H1 (cell line): ENCODE results near the gene MPPE1. TPM values are rescaled to one million over a fixed set of nuclear protein-coding genes. Genes with fewer than 3 reads are reported as not detected.

ENCODE experiments used
- CTCF ChIA-PET: fragments of 300-600 bp; sonication (Branson Sonifier 250); formaldehyde crosslinking; loops from one replicate; lab custom pipeline; 2021; ENCODE audit not compliant: partially characterized antibody; lab: Charles Lee
- POLR2A ChIA-PET: fragments of 300-600 bp; sonication (Branson Sonifier 250); formaldehyde crosslinking; loops from one replicate; lab custom pipeline; 2021; ENCODE audit warnings: inconsistent platforms; ENCODE audit not compliant: partially characterized antibody; lab: Charles Lee
- DNase-seq, 2 experiments: peaks; one replicate each; pipeline versions ENCODE4 v3.0.0 to v3.0.0-alpha.2; 2010 to 2022; ENCODE audit warnings: low spot score in 2 of 2, low read depth in 1 of 2, mixed read lengths in 1 of 2
- FAIRE-seq: peaks from 2 replicates; lab custom pipeline; 2011; peaks lifted over from hg19 to GRCh38; lab: Jason Lieb, UNC
- H2AFZ ChIP-seq: 2 replicates; pipeline ENCODE4 v1.8.1; 2012; ENCODE audit warnings: low read length, inconsistent platforms
- H2AK5ac ChIP-seq: 2 replicates; pipeline ENCODE4 v1.6.1; 2013; ENCODE audit warnings: low read depth, low read length
- H2BK120ac ChIP-seq: replicated peaks from 2 replicates; pipeline ENCODE3; 2013; ENCODE audit warnings: low read depth, low read length, inconsistent platforms
- H2BK12ac ChIP-seq: 2 replicates; pipeline ENCODE4 v1.6.1; 2013; ENCODE audit warnings: low read depth, low read length
- H2BK15ac ChIP-seq: 2 replicates; pipeline ENCODE4 v1.6.1; 2013; ENCODE audit warnings: low read length
- H2BK20ac ChIP-seq: 2 replicates; pipeline ENCODE4 v1.6.1; 2013; ENCODE audit warnings: low read length
- H2BK5ac ChIP-seq: 2 replicates; pipeline ENCODE4 v1.6.1; 2013; ENCODE audit warnings: low read depth, low read length
- H3K14ac ChIP-seq: 2 replicates; pipeline ENCODE4 v1.6.1; 2013; ENCODE audit warnings: inconsistent platforms; ENCODE audit not compliant: insufficient read length
- H3K18ac ChIP-seq: 2 replicates; pipeline ENCODE4 v1.6.1; 2013; ENCODE audit warnings: low read length; ENCODE audit errors: extremely low read depth
- H3K23ac ChIP-seq: 2 replicates; pipeline ENCODE4 v1.6.1; 2013; ENCODE audit warnings: inconsistent platforms; ENCODE audit not compliant: insufficient read length
- H3K23me2 ChIP-seq: 2 replicates; pipeline ENCODE4 v1.6.1; 2013; ENCODE audit warnings: low read depth, low read length
- H3K27ac ChIP-seq: 2 replicates; pipeline ENCODE4 v1.6.1; 2011; ENCODE audit warnings: low read depth, low read length, inconsistent platforms
- H3K27me3 ChIP-seq, 4 experiments: replicated peaks in 1 of 4; 1 replicate in 1 of 4; 2 replicates in 3 of 4; pipeline versions ENCODE4 v1.6.1 to v1.8.1; 2011 to 2013; ENCODE audit warnings: low read length in 3 of 4, mild to moderate bottlenecking in 3 of 4, inconsistent platforms in 2 of 4, mixed read lengths in 2 of 4, moderate library complexity in 1 of 4; ENCODE audit not compliant: control insufficient read depth in 3 of 4, insufficient read depth in 3 of 4; ENCODE audit errors: extremely low read depth in 1 of 4
- H3K36me3 ChIP-seq, 4 experiments: 2 replicates each; pipeline versions ENCODE4 v1.6.1 to v1.8.1; 2011 to 2013; ENCODE audit warnings: mild to moderate bottlenecking in 4 of 4, low read length in 3 of 4, moderate library complexity in 2 of 4, control low read depth in 1 of 4, inconsistent platforms in 1 of 4; ENCODE audit not compliant: insufficient read depth in 4 of 4, control insufficient read depth in 2 of 4
- H3K4ac ChIP-seq: replicated peaks from 2 replicates; pipeline ENCODE3; 2013; ENCODE audit warnings: low read length, low read depth, mixed read lengths, inconsistent platforms; ENCODE audit not compliant: insufficient read length
- H3K4me1 ChIP-seq, 4 experiments: replicated peaks in 1 of 4; 1 replicate in 1 of 4; 2 replicates in 3 of 4; pipeline versions ENCODE4 v1.6.1 to v1.8.1; 2011 to 2013; ENCODE audit warnings: low read length in 3 of 4, inconsistent platforms in 2 of 4, mixed read lengths in 1 of 4; ENCODE audit not compliant: insufficient read depth in 4 of 4, control insufficient read depth in 3 of 4
- H3K4me2 ChIP-seq, 2 experiments: 2 replicates each; pipeline versions ENCODE4 v1.6.1 to v1.8.1; 2011 to 2013; ENCODE audit warnings: low read depth in 2 of 2, low read length in 2 of 2, control low read depth in 1 of 2, inconsistent platforms in 1 of 2, mild to moderate bottlenecking in 1 of 2; ENCODE audit not compliant: insufficient read depth in 1 of 2
- H3K4me3 ChIP-seq, 4 experiments: fragments of 200-600, 300-600 bp in 1 of 4; sonication (generic), shearing (Covaris generic), sonication (Bioruptor Twin) in 1 of 4; 2 replicates each; pipeline versions ENCODE4 v1.5.1 to v1.8.1; 2011 to 2016; ENCODE audit warnings: low read length in 4 of 4, low read depth in 3 of 4, control low read depth in 2 of 4, inconsistent platforms in 2 of 4, mild to moderate bottlenecking in 2 of 4, mixed read lengths in 1 of 4, moderate library complexity in 1 of 4; ENCODE audit not compliant: insufficient read depth in 2 of 4; ENCODE audit errors: extremely low read depth in 1 of 4
- H3K56ac ChIP-seq: replicated peaks from 2 replicates; pipeline ENCODE3; 2013; ENCODE audit warnings: low read depth, mild to moderate bottlenecking, mixed read lengths, low read length, inconsistent platforms; ENCODE audit not compliant: insufficient read length
- H3K79me1 ChIP-seq: 2 replicates; pipeline ENCODE4 v1.6.1; 2013; ENCODE audit warnings: low read depth, low read length, control low read depth
- H3K79me2 ChIP-seq, 2 experiments: 2 replicates each; pipeline versions ENCODE4 v1.6.1 to v1.8.1; 2012 to 2013; ENCODE audit warnings: low read length in 2 of 2, mild to moderate bottlenecking in 2 of 2, inconsistent platforms in 1 of 2; ENCODE audit not compliant: insufficient read depth in 2 of 2, control insufficient read depth in 1 of 2
- H3K9ac ChIP-seq, 4 experiments: replicated peaks in 1 of 4; 1 replicate in 1 of 4; 2 replicates in 3 of 4; pipeline versions ENCODE4 v1.6.1 to v1.8.1; 2011 to 2013; ENCODE audit warnings: low read depth in 3 of 4, low read length in 3 of 4, control low read depth in 2 of 4, mild to moderate bottlenecking in 2 of 4, moderate library complexity in 2 of 4, inconsistent platforms in 1 of 4; ENCODE audit errors: extremely low read depth in 1 of 4
- H3K9me3 ChIP-seq, 2 experiments: 2 replicates each; pipeline versions ENCODE4 v1.6.1 to v1.8.1; 2012 to 2013; ENCODE audit warnings: mild to moderate bottlenecking in 2 of 2, moderate library complexity in 2 of 2, control low read depth in 1 of 2, inconsistent platforms in 1 of 2, low read depth in 1 of 2, low read length in 1 of 2, mixed read lengths in 1 of 2; ENCODE audit not compliant: insufficient read depth in 2 of 2
- H4K20me1 ChIP-seq, 2 experiments: replicated peaks in 1 of 2; 2 replicates each; pipeline versions ENCODE3 to v1.8.1; 2011 to 2013; ENCODE audit warnings: inconsistent platforms in 2 of 2, low read length in 2 of 2, mild to moderate bottlenecking in 1 of 2; ENCODE audit not compliant: insufficient read depth in 2 of 2, control insufficient read depth in 1 of 2
- H4K5ac ChIP-seq: 2 replicates; pipeline ENCODE4 v1.6.1; 2013; ENCODE audit warnings: low read length, low read depth, mixed read lengths, inconsistent platforms; ENCODE audit not compliant: insufficient read length
- H4K8ac ChIP-seq: 2 replicates; pipeline ENCODE4 v1.8.0; 2013; ENCODE audit warnings: mild to moderate bottlenecking, moderate library complexity, low read length, inconsistent platforms; ENCODE audit not compliant: insufficient read depth; ENCODE audit errors: extremely low read depth
- H4K91ac ChIP-seq: replicated peaks from 2 replicates; pipeline ENCODE3; 2013; ENCODE audit warnings: low read length, mixed read lengths, inconsistent platforms; ENCODE audit not compliant: insufficient read length
- HDAC2 ChIP-seq, 2 experiments: fragments of 300-600 bp in 1 of 2; sonication (generic) in 1 of 2; IDR thresholded peaks; 2 replicates each; pipeline ENCODE4 v1.6.1; 2011 to 2012; ENCODE audit warnings: low read depth in 2 of 2, low read length in 2 of 2, mild to moderate bottlenecking in 2 of 2, moderate library complexity in 2 of 2, borderline replicate concordance in 1 of 2, inconsistent platforms in 1 of 2
- WGBS, 2 experiments: shearing (Covaris generic) in 1 of 2; methylation state at CpG; one replicate each; pipeline versions ENCODE4 v1.1.6 to v1.1.7; 2013 to 2015; ENCODE audit warnings: low lambda C conversion rate in 2 of 2, mixed read lengths in 2 of 2, inconsistent platforms in 1 of 2, low coverage in 1 of 2, missing lambda C conversion rate in 1 of 2; ENCODE audit not compliant: insufficient replicate concordance in 2 of 2, insufficient coverage in 1 of 2, insufficient read length in 1 of 2; ENCODE audit errors: extremely low coverage in 1 of 2, missing lambda C conversion rate in 1 of 2; 5-methylcytosine and 5-hydroxymethylcytosine counted together
- polyA plus RNA-seq, 7 experiments: library from polyadenylated mRNA; depleted of rRNA in 3 of 7; stranded (reverse) in 5 of 7; unstranded in 2 of 7; fragments of >200 nt in 5 of 7; fragments of 200-250 nt in 2 of 7; gene quantifications; 1 replicate in 5 of 7; 2 replicates in 1 of 7; 4 replicates in 1 of 7; pipeline versions ENCODE4 v1.2.1 to v1.2.3, GENCODE V29; 2011 to 2013; ENCODE audit warnings: missing spikeins in 2 of 7, mixed read lengths in 2 of 7
- total RNA-seq: library from RNA; stranded (reverse); fragmentation: NEBNext Ultra II Directional; extraction: Animal tissue kit (Norgen Biotek cat#: 25700); gene quantifications from 2 replicates; pipeline ENCODE4 v1.2.1, GENCODE V29; 2021
- TF ChIP-seq, protein P1 (sequence below): IDR thresholded peaks from 2 replicates; pipeline ENCODE4 v1.6.1; 2012; ENCODE audit warnings: inconsistent platforms

MPPE1 gene
- total and polyA plus RNA-seq, 2 of the 8 experiments (the other 6 are each of a cell fraction or from before 2014, with no cell fraction given), result 13.7 to 20.9 TPM

DNA sequence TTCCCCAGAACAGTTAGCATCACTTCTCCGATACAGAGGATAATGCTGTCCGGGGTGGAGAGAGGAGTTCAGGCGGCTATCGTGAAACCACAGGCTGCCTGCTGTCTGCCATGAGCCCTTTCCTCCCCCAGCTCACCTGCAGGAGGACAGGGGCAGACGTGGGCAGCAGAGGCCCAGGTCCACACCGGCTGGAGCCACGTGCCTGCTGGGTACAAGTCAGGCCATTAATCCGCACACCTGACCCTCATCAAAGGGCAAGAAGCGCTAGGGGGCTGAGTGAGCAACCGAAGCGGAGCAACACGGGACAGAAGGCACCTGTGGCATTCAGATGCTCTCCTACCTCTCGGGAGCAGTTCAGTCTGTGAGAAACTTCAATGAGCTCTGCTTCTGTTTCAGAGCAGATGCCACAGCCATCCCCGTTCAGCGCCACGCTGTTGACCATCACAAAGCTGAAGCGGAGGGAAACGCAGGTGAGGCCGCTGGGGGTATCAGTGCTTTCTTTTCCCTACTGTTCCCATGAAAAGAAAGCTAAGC, 21.5 kb downstream of the MPPE1 start:
- no peak for FAIRE-seq

More for the DNA sequence above, 21.5 kb downstream of the MPPE1 start:
- H3K56ac ChIP-seq, result no peak overlapping the region
- peaks cover 0 to 10% (median 4%) of the 10 kb centered on the region in 4 experiments; a peak in 4 of 8 replicates for H3K36me3 ChIP-seq
- H2AFZ ChIP-seq, result no peak overlapping the region
- H3K14ac ChIP-seq, result no peak overlapping the region
- no peak overlapping the region for H2BK15ac ChIP-seq
- CTCF ChIA-PET, result interaction anchor here (0.6 to 2.2 kb wide), 11 partner anchors 9 to 154 kb away, joined by 3 to 11 read pairs (median 3); no protein-coding TSS in a partner anchor
- peak overlapping the region; percentile 24; the same call in 1 of the 2 replicates for H3K27ac ChIP-seq
- H2AK5ac ChIP-seq, result no peak overlapping the region
- POLR2A ChIA-PET, result interaction anchor here (0.8 to 1.1 kb wide), 2 partner anchors 9 to 13 kb away, joined by 4 to 5 read pairs; no protein-coding TSS in a partner anchor
- TF ChIP-seq, protein P1, sequence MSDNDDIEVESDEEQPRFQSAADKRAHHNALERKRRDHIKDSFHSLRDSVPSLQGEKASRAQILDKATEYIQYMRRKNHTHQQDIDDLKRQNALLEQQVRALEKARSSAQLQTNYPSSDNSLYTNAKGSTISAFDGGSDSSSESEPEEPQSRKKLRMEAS, result 0 out of 2 replicates have a peak, but pooled peaks have one; percentile 28
- no peak for TF ChIP-seq HDAC2 (IDR thresholded peaks at IDR 0.05; ENCODE audit: borderline replicate concordance in 1 of 2, low read depth in 2 of 2, low read length in 2 of 2)
- TF ChIP-seq, all 59 proteins: peak for 1
- no peaks in the 10 kb centered on the region for H3K27me3 ChIP-seq
- no peak overlapping the region for H3K4ac ChIP-seq
- no peak overlapping the region for H4K91ac ChIP-seq
- no peaks in the 10 kb centered on the region for H3K9me3 ChIP-seq
- H3K4me1 ChIP-seq, result peaks cover 0 to 4% (median 1%) of the 10 kb centered on the region in 4 experiments; a peak in 2 of 7 replicates
- 85% methylated on average over 19 of the region's 19 CpGs; no CpG with 5 or more reads in 1 of the 2 experiments for WGBS, 2 experiments
- no peak overlapping the region for H3K9ac ChIP-seq
- no peak for DNase-seq
- peaks cover 0 to 4% of the 10 kb centered on the region in 2 experiments for H4K20me1 ChIP-seq
- 0 out of 2 replicates have a peak overlapping the region, but pooled peaks have one; percentile 22 for H2BK5ac ChIP-seq
- H2BK20ac ChIP-seq, result no peak overlapping the region
- H3K79me1 ChIP-seq, result no peaks in the 10 kb centered on the region
- H2BK120ac ChIP-seq, result no peak overlapping the region
- H3K4me2 ChIP-seq, result no peak overlapping the region
- no peaks in the 10 kb centered on the region for H3K23me2 ChIP-seq
- H4K5ac ChIP-seq, result no peak overlapping the region
- H3K18ac ChIP-seq, result no peak overlapping the region
- H4K8ac ChIP-seq, result no peak overlapping the region
- no peak overlapping the region for H2BK12ac ChIP-seq
- no peaks in the 10 kb centered on the region for H3K79me2 ChIP-seq
- no peak overlapping the region for H3K23ac ChIP-seq
- H3K4me3 ChIP-seq, result no peak overlapping the region
